ENCODE measurements around the gene BCL2L15. TPM values are rescaled to one million over a fixed set of nuclear protein-coding genes. Genes with fewer than 3 reads are reported as not detected.

Gene BCL2L15
- total and polyA plus RNA-seq, 10 of the 15 experiments (the other 5 are each of a cell fraction or from before 2014, with no cell fraction given), result 0.42 to 1.2 (median 0.59) TPM

GRCh38 chr1:113858418-113858817, 29.0 kb downstream of the BCL2L15 start (continued):
- TF ChIP-seq E4F1 (IDR thresholded peaks at IDR 0.05; ENCODE audit: borderline replicate concordance, partially characterized antibody) (no peak), CTCF (IDR thresholded peaks at IDR 0.05 in 2 of 3, conservative IDR thresholded peaks at IDR 0.05 in 1 of 3; ENCODE audit: control insufficient read depth in 2 of 3, extremely low read depth in 1 of 3, insufficient read depth in 1 of 3, low read depth in 3 of 3, low read length in 3 of 3) (0 out of 6 replicates have a peak, but pooled peaks of 1 of the 3 experiments have one; percentile 3), IRF3 (IDR thresholded peaks at IDR 0.05) (no peak), BHLHE40 (IDR thresholded peaks at IDR 0.05; ENCODE audit: borderline replicate concordance in 1 of 2, low read depth in 2 of 2, low read length in 1 of 2) (no peak), ZBTB4 (CRISPR knock-in tag; IDR thresholded peaks at IDR 0.05) (no peak), MXI1 (IDR thresholded peaks at IDR 0.05; ENCODE audit: low read depth, low read length) (no peak), MAX (IDR thresholded peaks at IDR 0.05; ENCODE audit: low read depth, low read length) (no peak), LARP7 (IDR thresholded peaks at IDR 0.05) (no peak), ZBTB33 (IDR thresholded peaks at IDR 0.05) (no peak), TCF12 (IDR thresholded peaks at IDR 0.05; ENCODE audit: low read depth, low read length) (no peak), YY1 (IDR thresholded peaks at IDR 0.05; ENCODE audit: low read depth, low read length) (no peak), RELB (IDR thresholded peaks at IDR 0.05; ENCODE audit: low read depth) (peak; percentile 83; the same call in 1 of the 2 replicates), ZNF217 (IDR thresholded peaks at IDR 0.05) (no peak), POLR2AphosphoS2 (IDR thresholded peaks at IDR 0.05; ENCODE audit: low read depth, low read length) (no peak), NR2C1 (IDR thresholded peaks at IDR 0.05) (no peak), SUPT20H (IDR thresholded peaks at IDR 0.05; ENCODE audit: borderline replicate concordance, control insufficient read depth, low read depth, low read length) (no peak), MTA3 (IDR thresholded peaks at IDR 0.05; ENCODE audit: borderline replicate concordance, low read length) (no peak)

Data from GM12878 (cell line).